GM19324 (cell line): ENCODE results near the gene CNTN5.

Source experiments
- ATAC-seq: cut with Tn5 transposase; IDR thresholded peaks from one replicate; pipeline ENCODE4 v1.9.1; 2021; ENCODE audit warnings: mild to moderate bottlenecking, moderate library complexity; ENCODE audit not compliant: unreplicated experiment, low FRiP score

CNTN5 gene

GRCh38 chr11:99571094-99571493 lies 550.3 kb downstream of the CNTN5 start:
- ATAC-seq: peak; percentile 48

- no peak for ATAC-seq
Measured at GRCh38 chr11:99584830-99585229, 564.1 kb downstream of the CNTN5 start.

- no peak for ATAC-seq
Measured at GRCh38 chr11:99585606-99586005, 564.9 kb downstream of the CNTN5 start.

GRCh38 chr11:99589771-99590170 lies 569.0 kb downstream of the CNTN5 start:
- no peak for ATAC-seq

GRCh38 chr11:99592266-99592665 lies 571.5 kb downstream of the CNTN5 start:
- ATAC-seq: no peak

GRCh38 chr11:99593197-99593596 lies 572.4 kb downstream of the CNTN5 start:
- no peak for ATAC-seq

- ATAC-seq: no peak
Measured at GRCh38 chr11:99601179-99601578, 580.4 kb downstream of the CNTN5 start.

- no peak for ATAC-seq
Measured at GRCh38 chr11:99614352-99614751, 593.6 kb downstream of the CNTN5 start.

GRCh38 chr11:99630629-99631028 lies 609.9 kb downstream of the CNTN5 start:
- no peak for ATAC-seq

GRCh38 chr11:99631618-99632017 lies 610.9 kb downstream of the CNTN5 start:
- ATAC-seq: peak; percentile 62

GRCh38 chr11:99632969-99633368 lies 612.2 kb downstream of the CNTN5 start:
- ATAC-seq: no peak

- no peak for ATAC-seq
Measured at GRCh38 chr11:99634581-99634980, 613.8 kb downstream of the CNTN5 start.

- peak; percentile 40 for ATAC-seq
Measured at GRCh38 chr11:99638073-99638553, 617.4 kb downstream of the CNTN5 start.

- ATAC-seq: no peak
Measured at GRCh38 chr11:99640671-99641070, 619.9 kb downstream of the CNTN5 start.

GRCh38 chr11:99645934-99646333 lies 625.2 kb downstream of the CNTN5 start:
- no peak for ATAC-seq

- no peak for ATAC-seq
Measured at GRCh38 chr11:99670067-99670676, 649.4 kb downstream of the CNTN5 start.

GRCh38 chr11:99671808-99672409 lies 651.2 kb downstream of the CNTN5 start:
- no peak for ATAC-seq

- ATAC-seq: no peak
Measured at GRCh38 chr11:99676292-99676691, 655.5 kb downstream of the CNTN5 start.

- ATAC-seq: no peak
Measured at GRCh38 chr11:99682171-99682570, 661.4 kb downstream of the CNTN5 start.

- ATAC-seq: no peak
Measured at GRCh38 chr11:99682646-99683045, 661.9 kb downstream of the CNTN5 start.

GRCh38 chr11:99683933-99684332 lies 663.2 kb downstream of the CNTN5 start:
- ATAC-seq: peak; percentile 47

- ATAC-seq: no peak
Measured at GRCh38 chr11:99686838-99687237, 666.1 kb downstream of the CNTN5 start.
